ENCODE results near the gene BLOC1S1. TPM values are rescaled to one million over a fixed set of nuclear protein-coding genes. Genes with fewer than 3 reads are reported as not detected.

BLOC1S1 gene
- total and polyA plus RNA-seq, 9 of the 15 experiments (the other 6 are each of a cell fraction or from before 2014, with no cell fraction given), result 75.2 to 161 (median 98.8) TPM

DNA sequence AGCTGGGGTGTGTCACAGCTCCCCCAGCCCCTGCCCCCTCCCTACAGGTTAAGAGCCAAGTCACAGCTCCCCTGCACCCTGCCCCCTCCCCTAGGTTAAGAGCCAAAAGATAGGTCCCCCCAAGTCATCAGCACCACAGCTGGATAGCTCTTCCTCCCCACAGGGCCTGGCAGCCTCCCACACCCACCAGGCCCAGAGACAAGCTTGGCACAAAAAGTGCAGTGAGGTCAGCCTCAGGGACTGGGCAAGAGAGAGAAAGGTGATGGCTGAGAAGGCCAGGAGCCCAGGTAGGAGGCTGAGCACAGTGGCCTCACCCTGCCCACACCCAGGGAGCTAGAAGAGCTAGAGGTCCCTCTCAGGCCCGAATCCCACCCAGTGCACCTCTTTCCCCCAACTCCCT lies 16.9 kb upstream of the BLOC1S1 start:
- DNase-seq (ENCODE audit: extremely low read depth in 1 of 4, low spot score in 3 of 4) (no peak), ATAC-seq (no peak), FAIRE-seq (no peak)
- Histone ChIP-seq H4K20me1 (replicated peaks; ENCODE audit: control insufficient read depth, insufficient read depth, low read length) (no peaks in the 10 kb centered on the region; the same call in 1 of the 2 replicates), H3K36me3 (ENCODE audit: control insufficient read depth, insufficient read depth, low read length) (no peaks in the 10 kb centered on the region), H3K27ac (ENCODE audit: extremely low read depth, low read depth, low read length) (no peak overlapping the region), H3K27me3 (ENCODE audit: control insufficient read depth in 2 of 2, insufficient read depth in 2 of 2, low read length in 2 of 2) (peaks cover 20 to 64% of the 10 kb centered on the region in 2 experiments; a peak in 4 of 5 replicates), H3K9me1 (ENCODE audit: control insufficient read depth, insufficient read depth, low read length) (peaks cover 5% of the 10 kb centered on the region), H2AFZ (ENCODE audit: low read depth, low read length) (no peak overlapping the region), H3K4me3 (no peak overlapping the region), H3K9ac (ENCODE audit: insufficient read depth in 1 of 2, low read depth in 2 of 2, low read length in 2 of 2) (no peak overlapping the region), H3K4me2 (ENCODE audit: insufficient read depth, low read length) (no peak overlapping the region), H3K9me3 (replicated peaks; ENCODE audit: control insufficient read depth, insufficient read depth, low read depth, low read length) (no peaks in the 10 kb centered on the region), H3K4me1 (replicated peaks in 1 of 2; ENCODE audit: control insufficient read depth in 2 of 2, insufficient read depth in 2 of 2, low read length in 2 of 2) (peaks cover 0 to 22% of the 10 kb centered on the region in 2 experiments; a peak in 3 of 5 replicates), H3K79me2 (ENCODE audit: control insufficient read depth, insufficient read depth, low read length) (no peaks in the 10 kb centered on the region)
- ChIA-PET POLR2A (interaction anchor here (1.1 to 1.5 kb wide), 2 partner anchors 9 to 17 kb away, joined by 3 to 6 read pairs; a partner anchor contains a TSS), CTCF (ENCODE audit: low intra/inter-chr PET ratio) (no interaction called here)
- BruUV-seq (replicated peaks), result no TSS peak
- 0% methylated on average over 1 of the region's 1 CpG for WGBS (ENCODE audit: insufficient coverage, low coverage, missing lambda C conversion rate)
- in situ Hi-C loops (cut with MboI) (no loop called here), intact Hi-C loops (cut with micrococcal nuclease) (no loop called here)
- TF ChIP-seq ZNF280A (IDR thresholded peaks at IDR 0.05; ENCODE audit: low read depth, partially characterized antibody) (no peak), ZBTB1 (CRISPR knock-in tag; IDR thresholded peaks at IDR 0.05; ENCODE audit: borderline replicate concordance, low read depth) (no peak), POLR2AphosphoS5 (IDR thresholded peaks at IDR 0.05; ENCODE audit: control insufficient read depth, insufficient read depth, low read depth, low read length) (no peak), TFE3 (CRISPR knock-in tag; IDR thresholded peaks at IDR 0.05) (no peak)
